Fibroblast of lung (primary cell): ENCODE data around the gene PSAP. TPM values are rescaled to one million over a fixed set of nuclear protein-coding genes. Genes with fewer than 3 reads are reported as not detected.
A peak's percentile ranks its signal among the peaks of the same experiment; 100 is the strongest.

Source experiments
- DNase-seq, 2 donors: peaks; one replicate each; pipeline versions ENCODE4 v3.0.0 to v3.0.0-alpha.2; 2010; ENCODE audit warnings: low read depth in 2 of 2
- H2AFZ ChIP-seq: 2 replicates; pipeline ENCODE4 v1.5.1; 2012; ENCODE audit warnings: low read length, control low read depth, inconsistent platforms
- H3K27ac ChIP-seq: 2 replicates; pipeline ENCODE4 v1.5.1; 2011; ENCODE audit warnings: low read length, control low read depth; ENCODE audit not compliant: insufficient read depth
- H3K27me3 ChIP-seq: 2 replicates; pipeline ENCODE4 v1.5.1; 2011; ENCODE audit warnings: mild to moderate bottlenecking, low read length; ENCODE audit not compliant: control insufficient read depth, insufficient read depth
- H3K36me3 ChIP-seq: 2 replicates; pipeline ENCODE4 v1.5.1; 2011; ENCODE audit warnings: low read length; ENCODE audit not compliant: control insufficient read depth, insufficient read depth
- H3K4me1 ChIP-seq: 2 replicates; pipeline ENCODE4 v1.5.1; 2011; ENCODE audit warnings: low read length; ENCODE audit not compliant: control insufficient read depth, insufficient read depth; ENCODE audit errors: extremely low read depth
- H3K4me2 ChIP-seq: 2 replicates; pipeline ENCODE4 v1.5.1; 2011; ENCODE audit warnings: low read length, control low read depth; ENCODE audit not compliant: insufficient read depth; ENCODE audit errors: extremely low read depth
- H3K4me3 ChIP-seq, 4 experiments: fragments of 200-600 bp in 1 of 4; sonication (generic) in 1 of 4; replicated peaks in 1 of 4; 2 replicates each; pipeline ENCODE4 v1.5.1; 2011 to 2016; ENCODE audit warnings: low read length in 4 of 4, low read depth in 3 of 4, mild to moderate bottlenecking in 3 of 4, control low read depth in 2 of 4, inconsistent platforms in 1 of 4, mixed read lengths in 1 of 4; ENCODE audit not compliant: insufficient read depth in 1 of 4; ENCODE audit errors: control extremely low read depth in 1 of 4
- H3K79me2 ChIP-seq: 2 replicates; pipeline ENCODE4 v1.5.1; 2012; ENCODE audit warnings: mild to moderate bottlenecking, low read length, inconsistent platforms; ENCODE audit not compliant: control insufficient read depth, insufficient read depth
- H3K9ac ChIP-seq: 2 replicates; pipeline ENCODE4 v1.5.1; 2011; ENCODE audit warnings: mild to moderate bottlenecking, low read length, control low read depth; ENCODE audit not compliant: insufficient read depth
- H3K9me3 ChIP-seq: 2 replicates; pipeline ENCODE4 v1.5.1; 2012; ENCODE audit warnings: low read depth, low read length; ENCODE audit not compliant: control insufficient read depth, insufficient read depth
- H4K20me1 ChIP-seq: 2 replicates; pipeline ENCODE4 v1.5.1; 2011; ENCODE audit warnings: low read length; ENCODE audit not compliant: control insufficient read depth, insufficient read depth; ENCODE audit errors: extremely low read depth
- EZH2 ChIP-seq: IDR thresholded peaks from 2 replicates; pipeline ENCODE4 v1.5.1; 2012; ENCODE audit warnings: low read length, control low read depth, mild to moderate bottlenecking; ENCODE audit errors: missing control alignments
- polyA plus RNA-seq, 2 donors: library from polyadenylated mRNA; depleted of rRNA in 1 of 2; stranded (reverse) in 1 of 2; unstranded in 1 of 2; fragments of >200 nt; gene quantifications; 2 replicates each; pipeline ENCODE4 v1.2.1, GENCODE V29; 2011 to 2012; ENCODE audit warnings: missing spikeins in 1 of 2
- total RNA-seq: library from RNA; depleted of rRNA; stranded (reverse); fragments of >200 nt; gene quantifications from 2 replicates; pipeline ENCODE4 v1.2.1, GENCODE V29; 2014
- TF ChIP-seq, protein P1 (sequence below), 2 donors: IDR thresholded peaks in 1 of 2; conservative IDR thresholded peaks in 1 of 2; 1 replicate in 1 of 2; 2 replicates in 1 of 2; pipeline ENCODE4 v1.5.1; 2011 to 2012; ENCODE audit warnings: low read length in 2 of 2, control low read depth in 1 of 2, inconsistent platforms in 1 of 2, low read depth in 1 of 2, mild to moderate bottlenecking in 1 of 2

PSAP gene
- total and polyA plus RNA-seq, 2 donors (not counting 1 experiment from before 2014, with no cell fraction given) = 1,180 to 1,566 TPM

- no peak for DNase-seq
- Histone ChIP-seq H3K27ac (no peak overlapping the region), H3K4me2 (no peak overlapping the region), H3K9ac (no peak overlapping the region), H3K36me3 (no peaks in the 10 kb centered on the region), H3K9me3 (no peaks in the 10 kb centered on the region), H3K4me3 (no peak overlapping the region), H2AFZ (no peak overlapping the region), H3K79me2 (no peaks in the 10 kb centered on the region), H4K20me1 (no peaks in the 10 kb centered on the region), H3K27me3 (no peaks in the 10 kb centered on the region), H3K4me1 (peaks cover 17% of the 10 kb centered on the region)
- no peak for TF ChIP-seq EZH2
- TF ChIP-seq, protein P1, sequence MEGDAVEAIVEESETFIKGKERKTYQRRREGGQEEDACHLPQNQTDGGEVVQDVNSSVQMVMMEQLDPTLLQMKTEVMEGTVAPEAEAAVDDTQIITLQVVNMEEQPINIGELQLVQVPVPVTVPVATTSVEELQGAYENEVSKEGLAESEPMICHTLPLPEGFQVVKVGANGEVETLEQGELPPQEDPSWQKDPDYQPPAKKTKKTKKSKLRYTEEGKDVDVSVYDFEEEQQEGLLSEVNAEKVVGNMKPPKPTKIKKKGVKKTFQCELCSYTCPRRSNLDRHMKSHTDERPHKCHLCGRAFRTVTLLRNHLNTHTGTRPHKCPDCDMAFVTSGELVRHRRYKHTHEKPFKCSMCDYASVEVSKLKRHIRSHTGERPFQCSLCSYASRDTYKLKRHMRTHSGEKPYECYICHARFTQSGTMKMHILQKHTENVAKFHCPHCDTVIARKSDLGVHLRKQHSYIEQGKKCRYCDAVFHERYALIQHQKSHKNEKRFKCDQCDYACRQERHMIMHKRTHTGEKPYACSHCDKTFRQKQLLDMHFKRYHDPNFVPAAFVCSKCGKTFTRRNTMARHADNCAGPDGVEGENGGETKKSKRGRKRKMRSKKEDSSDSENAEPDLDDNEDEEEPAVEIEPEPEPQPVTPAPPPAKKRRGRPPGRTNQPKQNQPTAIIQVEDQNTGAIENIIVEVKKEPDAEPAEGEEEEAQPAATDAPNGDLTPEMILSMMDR (conservative IDR thresholded peaks at IDR 0.05 in 1 of 2, IDR thresholded peaks at IDR 0.05 in 1 of 2; ENCODE audit: low read depth in 1 of 2, low read length in 2 of 2) = no peak
These were observed 14.6 kb upstream of the PSAP start for GRCh38 chr10:71865561-71866041.

- Histone ChIP-seq H2AFZ (no peak overlapping the region), H4K20me1 (no peaks in the 10 kb centered on the region), H3K79me2 (no peaks in the 10 kb centered on the region), H3K9ac (no peak overlapping the region), H3K4me3 (no peak overlapping the region), H3K36me3 (no peaks in the 10 kb centered on the region), H3K9me3 (no peaks in the 10 kb centered on the region), H3K27me3 (no peaks in the 10 kb centered on the region), H3K4me1 (peaks cover 21% of the 10 kb centered on the region), H3K4me2 (no peak overlapping the region), H3K27ac (peak overlapping the region; percentile 27)
- TF ChIP-seq EZH2 = no peak
- TF ChIP-seq, protein P1 (conservative IDR thresholded peaks at IDR 0.05 in 1 of 2, IDR thresholded peaks at IDR 0.05 in 1 of 2; ENCODE audit: low read depth in 1 of 2, low read length in 2 of 2) = no peak
- DNase-seq = peak; percentile 72 to 86
These were observed 13.9 kb upstream of the PSAP start for GRCh38 chr10:71864911-71865361.

GRCh38 chr10:71863203-71863602 lies 12.2 kb upstream of the PSAP start:
- DNase-seq = peak in 1 of 2 donors; percentile 82

More at GRCh38 chr10:71863203-71863602, 12.2 kb upstream of the PSAP start:
- Histone ChIP-seq H3K4me2 (no peak overlapping the region), H3K4me3 (no peak overlapping the region), H3K79me2 (no peaks in the 10 kb centered on the region), H2AFZ (no peak overlapping the region), H3K9ac (no peak overlapping the region), H3K9me3 (no peaks in the 10 kb centered on the region), H3K27ac (no peak overlapping the region), H3K27me3 (no peaks in the 10 kb centered on the region), H4K20me1 (no peaks in the 10 kb centered on the region), H3K4me1 (peaks cover 25% of the 10 kb centered on the region), H3K36me3 (no peaks in the 10 kb centered on the region)
- TF ChIP-seq EZH2 = no peak
- TF ChIP-seq, protein P1 (conservative IDR thresholded peaks at IDR 0.05 in 1 of 2, IDR thresholded peaks at IDR 0.05 in 1 of 2; ENCODE audit: low read depth in 1 of 2, low read length in 2 of 2) = no peak
